Suprapubic skin (tissue), 4 donors: ENCODE results near the gene SCGB2A2.

Experiments
- CTCF ChIP-seq, 2 donors: fragments of 200-600 bp in 1 of 2; fragments of 450-650 bp in 1 of 2; sonication (generic) in 1 of 2; IDR thresholded peaks; one replicate each; pipeline ENCODE4 v1.5.1; 2016 to 2019; ENCODE audit warnings: antibody characterized with exemption in 2 of 2, mild to moderate bottlenecking in 1 of 2, moderate library complexity in 1 of 2
- POLR2A ChIP-seq, 2 donors: fragments of 450-650 bp; IDR thresholded peaks; one replicate each; pipeline ENCODE4 v1.6.1; 2017; ENCODE audit warnings: antibody characterized with exemption in 2 of 2, mild to moderate bottlenecking in 2 of 2, moderate library complexity in 2 of 2
- POLR2AphosphoS5 ChIP-seq, 3 donors: sonication (generic); formaldehyde crosslinking; IDR thresholded peaks; one replicate each; pipeline ENCODE4 v1.6.1; 2017; ENCODE audit warnings: antibody characterized with exemption in 3 of 3

- TF ChIP-seq CTCF (IDR thresholded peaks at IDR 0.05): no peak
- no peak for TF ChIP-seq POLR2AphosphoS5 (IDR thresholded peaks at IDR 0.05)
- no peak for TF ChIP-seq POLR2A (IDR thresholded peaks at IDR 0.05)
Measured at GRCh38 chr11:62306227-62306626, 36.3 kb downstream of the SCGB2A2 start.
